HepG2 (cell line): Measurements from ENCODE around the gene SQSTM1. TPM values are rescaled to one million over a fixed set of nuclear protein-coding genes. Genes with fewer than 3 reads are reported as not detected.
A peak's percentile ranks its signal among the peaks of the same experiment; 100 is the strongest.

Experiments used
- ARID3A ChIP-seq: IDR thresholded peaks from 2 replicates; pipeline ENCODE4 v1.6.1; 2012; ENCODE audit warnings: low read depth, low read length, improper control_type of control experiment
- ARNTL ChIP-seq: sonication (generic); formaldehyde crosslinking; IDR thresholded peaks from 2 replicates; pipeline ENCODE4 v1.4.0; 2020; ENCODE audit warnings: mild to moderate bottlenecking, missing genetic modification reagents
- GPBP1L1 ChIP-seq: sonication (generic); formaldehyde crosslinking; IDR thresholded peaks from 2 replicates; pipeline ENCODE4 v1.5.0; 2020; ENCODE audit warnings: mild to moderate bottlenecking, missing genetic modification reagents
- PHF20 ChIP-seq: sonication (generic); formaldehyde crosslinking; IDR thresholded peaks from 2 replicates; pipeline ENCODE4 v1.5.0; 2020; ENCODE audit warnings: mild to moderate bottlenecking, missing genetic modification reagents
- TCF7L2 ChIP-seq: IDR thresholded peaks from 2 replicates; pipeline ENCODE4 v1.6.1; 2011; ENCODE audit warnings: mild to moderate bottlenecking, low read depth, low read length, moderate library complexity
- USF2 ChIP-seq, 2 experiments: sonication (generic) in 1 of 2; formaldehyde crosslinking in 1 of 2; IDR thresholded peaks; 2 replicates each; pipeline versions ENCODE4 v1.5.1 to v1.6.1; 2011 to 2020; ENCODE audit warnings: borderline replicate concordance in 1 of 2, low read depth in 1 of 2, low read length in 1 of 2, mild to moderate bottlenecking in 1 of 2, missing genetic modification reagents in 1 of 2, moderate library complexity in 1 of 2
- ZMYM4 ChIP-seq: sonication (generic); formaldehyde crosslinking; IDR thresholded peaks from 2 replicates; pipeline ENCODE4 v1.8.1; 2023; ENCODE audit warnings: mild to moderate bottlenecking, missing genetic modification reagents
- ZNF121 ChIP-seq: sonication (generic); formaldehyde crosslinking; IDR thresholded peaks from 2 replicates; pipeline ENCODE4 v1.5.0; 2020; ENCODE audit warnings: mild to moderate bottlenecking, missing genetic modification reagents
- ZNF251 ChIP-seq: sonication (generic); formaldehyde crosslinking; IDR thresholded peaks from 2 replicates; pipeline ENCODE4 v1.9.0; 2021; ENCODE audit warnings: mild to moderate bottlenecking, missing genetic modification reagents
- ZNF264 ChIP-seq: sonication (generic); formaldehyde crosslinking; IDR thresholded peaks from 2 replicates; pipeline ENCODE4 v1.4.0; 2020; ENCODE audit warnings: missing genetic modification reagents
- ZNF329 ChIP-seq: sonication (generic); formaldehyde crosslinking; IDR thresholded peaks from 2 replicates; pipeline ENCODE4 v1.9.0; 2021; ENCODE audit warnings: low read depth, mild to moderate bottlenecking, missing genetic modification reagents
- ZNF496 ChIP-seq: sonication (generic); formaldehyde crosslinking; IDR thresholded peaks from 2 replicates; pipeline ENCODE4 v1.8.1; 2023; ENCODE audit warnings: mild to moderate bottlenecking, moderate library complexity, missing genetic modification reagents; ENCODE audit not compliant: insufficient replicate concordance
- polyA plus RNA-seq, 8 experiments: library from polyadenylated mRNA; depleted of rRNA in 3 of 8; stranded (reverse) in 7 of 8; unstranded in 1 of 8; fragments of >200 nt; fragmentation: Illumina TruSeq in 4 of 8; extraction: Trizol in 4 of 8; gene quantifications; 2 replicates each; pipeline versions ENCODE4 v1.2.1 to v1.2.3, GENCODE V29; 2011 to 2016; ENCODE audit warnings: low read depth in 4 of 8, missing spikeins in 1 of 8, mixed read lengths in 1 of 8; ENCODE audit not compliant: insufficient read depth in 1 of 8
- total RNA-seq, 5 experiments: library from RNA; depleted of rRNA; stranded (reverse); fragments of >200 nt; fragmentation: Illumina TruSeq; extraction: Trizol; gene quantifications; 2 replicates each; pipeline ENCODE4 v1.2.3, GENCODE V29; 2016; ENCODE audit warnings: low read depth in 1 of 5
- TF ChIP-seq, protein P1 (sequence below): sonication (generic); formaldehyde crosslinking; conservative IDR thresholded peaks from 2 replicates; pipeline ENCODE4 v1.4.0; 2020; ENCODE audit warnings: mild to moderate bottlenecking, missing genetic modification reagents, moderate library complexity
- TF ChIP-seq, protein P2 (sequence below): sonication (generic); formaldehyde crosslinking; conservative IDR thresholded peaks from 2 replicates; pipeline ENCODE4 v1.8.0; 2022; ENCODE audit warnings: missing genetic modification reagents

SQSTM1 gene
- total and polyA plus RNA-seq, 2 of the 13 experiments (the other 11 are each of a cell fraction or from before 2014, with no cell fraction given) = 90.9 to 160 TPM

GRCh38 chr5:179795863-179796833, 24.6 kb upstream of the SQSTM1 start (continued):
- TF ChIP-seq ZNF496 (CRISPR knock-in tag) = no peak
- TF ChIP-seq, protein P1, sequence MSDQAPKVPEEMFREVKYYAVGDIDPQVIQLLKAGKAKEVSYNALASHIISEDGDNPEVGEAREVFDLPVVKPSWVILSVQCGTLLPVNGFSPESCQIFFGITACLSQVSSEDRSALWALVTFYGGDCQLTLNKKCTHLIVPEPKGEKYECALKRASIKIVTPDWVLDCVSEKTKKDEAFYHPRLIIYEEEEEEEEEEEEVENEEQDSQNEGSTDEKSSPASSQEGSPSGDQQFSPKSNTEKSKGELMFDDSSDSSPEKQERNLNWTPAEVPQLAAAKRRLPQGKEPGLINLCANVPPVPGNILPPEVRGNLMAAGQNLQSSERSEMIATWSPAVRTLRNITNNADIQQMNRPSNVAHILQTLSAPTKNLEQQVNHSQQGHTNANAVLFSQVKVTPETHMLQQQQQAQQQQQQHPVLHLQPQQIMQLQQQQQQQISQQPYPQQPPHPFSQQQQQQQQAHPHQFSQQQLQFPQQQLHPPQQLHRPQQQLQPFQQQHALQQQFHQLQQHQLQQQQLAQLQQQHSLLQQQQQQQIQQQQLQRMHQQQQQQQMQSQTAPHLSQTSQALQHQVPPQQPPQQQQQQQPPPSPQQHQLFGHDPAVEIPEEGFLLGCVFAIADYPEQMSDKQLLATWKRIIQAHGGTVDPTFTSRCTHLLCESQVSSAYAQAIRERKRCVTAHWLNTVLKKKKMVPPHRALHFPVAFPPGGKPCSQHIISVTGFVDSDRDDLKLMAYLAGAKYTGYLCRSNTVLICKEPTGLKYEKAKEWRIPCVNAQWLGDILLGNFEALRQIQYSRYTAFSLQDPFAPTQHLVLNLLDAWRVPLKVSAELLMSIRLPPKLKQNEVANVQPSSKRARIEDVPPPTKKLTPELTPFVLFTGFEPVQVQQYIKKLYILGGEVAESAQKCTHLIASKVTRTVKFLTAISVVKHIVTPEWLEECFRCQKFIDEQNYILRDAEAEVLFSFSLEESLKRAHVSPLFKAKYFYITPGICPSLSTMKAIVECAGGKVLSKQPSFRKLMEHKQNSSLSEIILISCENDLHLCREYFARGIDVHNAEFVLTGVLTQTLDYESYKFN (CRISPR knock-in tag) = no peak; the same call in 1 of the 2 replicates
- TF ChIP-seq ZNF264 (CRISPR knock-in tag) = 0 out of 2 replicates have a peak, but pooled peaks have one; percentile 27
- no peak for TF ChIP-seq ARNTL (CRISPR knock-in tag)
- no peak for TF ChIP-seq USF2 (IDR thresholded peaks at IDR 0.05; ENCODE audit: low read depth, low read length)
- TF ChIP-seq USF2 (CRISPR knock-in tag; IDR thresholded peaks at IDR 0.05; ENCODE audit: borderline replicate concordance) = no peak
- no peak for TF ChIP-seq PHF20 (CRISPR knock-in tag)
- no peak for TF ChIP-seq GPBP1L1
- TF ChIP-seq, protein P2, sequence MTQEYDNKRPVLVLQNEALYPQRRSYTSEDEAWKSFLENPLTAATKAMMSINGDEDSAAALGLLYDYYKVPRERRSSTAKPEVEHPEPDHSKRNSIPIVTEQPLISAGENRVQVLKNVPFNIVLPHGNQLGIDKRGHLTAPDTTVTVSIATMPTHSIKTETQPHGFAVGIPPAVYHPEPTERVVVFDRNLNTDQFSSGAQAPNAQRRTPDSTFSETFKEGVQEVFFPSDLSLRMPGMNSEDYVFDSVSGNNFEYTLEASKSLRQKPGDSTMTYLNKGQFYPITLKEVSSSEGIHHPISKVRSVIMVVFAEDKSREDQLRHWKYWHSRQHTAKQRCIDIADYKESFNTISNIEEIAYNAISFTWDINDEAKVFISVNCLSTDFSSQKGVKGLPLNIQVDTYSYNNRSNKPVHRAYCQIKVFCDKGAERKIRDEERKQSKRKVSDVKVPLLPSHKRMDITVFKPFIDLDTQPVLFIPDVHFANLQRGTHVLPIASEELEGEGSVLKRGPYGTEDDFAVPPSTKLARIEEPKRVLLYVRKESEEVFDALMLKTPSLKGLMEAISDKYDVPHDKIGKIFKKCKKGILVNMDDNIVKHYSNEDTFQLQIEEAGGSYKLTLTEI (CRISPR knock-in tag) = no peak
- TF ChIP-seq ZNF121 (CRISPR knock-in tag) = no peak
- TF ChIP-seq ZNF329 (CRISPR knock-in tag) = peak; percentile 31; the same call in 1 of the 2 replicates
- no peak for TF ChIP-seq ZNF251 (CRISPR knock-in tag)
- no peak for TF ChIP-seq TCF7L2
- peak; percentile 30 for TF ChIP-seq ZMYM4 (CRISPR knock-in tag)
- TF ChIP-seq ARID3A = no peak
